Testis (tissue), 2 donors: Measurements from ENCODE around the gene RUVBL1.

Experiments used
- CTCF ChIP-seq, 3 experiments: fragments of 450-650 bp in 2 of 3; fragments of 200-600 bp in 1 of 3; sonication (generic) in 1 of 3; IDR thresholded peaks; one replicate each; pipeline ENCODE4 v1.5.1; 2016 to 2019; ENCODE audit warnings: antibody characterized with exemption in 3 of 3, mild to moderate bottlenecking in 2 of 3, moderate library complexity in 1 of 3
- POLR2A ChIP-seq: fragments of 450-650 bp; IDR thresholded peaks from one replicate; pipeline ENCODE4 v1.6.1; 2017; ENCODE audit warnings: antibody characterized with exemption, mild to moderate bottlenecking, moderate library complexity

- TF ChIP-seq CTCF (IDR thresholded peaks at IDR 0.05) (no peak), POLR2A (no peak)
Observed at GRCh38 chr3:128127236-128127635, 3.6 kb upstream of the RUVBL1 start.
